Mesenteric fat pad (tissue), 1 donor: Measurements from ENCODE around the gene RARRES1. TPM values are rescaled to one million over a fixed set of nuclear protein-coding genes. Genes with fewer than 3 reads are reported as not detected.

Experiments used
- total RNA-seq: library from RNA; stranded (reverse); fragmentation: NEBNext Ultra II Directional; extraction: Animal tissue kit (Norgen Biotek cat#: 25700); gene quantifications from one replicate; pipeline ENCODE4 v1.2.1, GENCODE V29; 2021
- donor health status: DM: yes; HTN: yes; CAD: no.

The RARRES1 gene
- total RNA-seq, 1 donor from 2014 or later, result 578 TPM

Other genes starting within 250 kb of the RARRES1 start
- 6.6 TPM for gene MLF1, start 161.3 kb downstream of the RARRES1 start, total RNA-seq
- gene GFM1, start 87.9 kb downstream of the RARRES1 start, total RNA-seq, result 60.1 TPM
- gene LXN, start 59.8 kb downstream of the RARRES1 start, total RNA-seq, result 30.3 TPM
- 114 TPM for gene MFSD1, start 69.6 kb upstream of the RARRES1 start, total RNA-seq